WI38 (cell line): Measurements from ENCODE around the gene SOCS7.

Experiments used
- H3K4me3 ChIP-seq: 2 replicates; pipeline ENCODE4 v1.5.1; 2011; ENCODE audit warnings: low read depth, mild to moderate bottlenecking, control low read depth, low read length
- CTCF ChIP-seq: IDR thresholded peaks from 2 replicates; pipeline ENCODE4 v1.5.1; 2012; ENCODE audit warnings: low read depth, mild to moderate bottlenecking, control low read depth, low read length

Gene SOCS7

GRCh38 chr17:38428112-38428642 is 76.5 kb downstream of the SOCS7 start, which contains the start of gene ARHGAP23:
Gene ARHGAP23 (plus strand): TSS chr17:38428464. CDS start chr17:38428486, 22 bp downstream.
- H3K4me3 ChIP-seq: peak within 1 kb of the TSS; percentile 88
- TF ChIP-seq CTCF: no peak

DNA sequence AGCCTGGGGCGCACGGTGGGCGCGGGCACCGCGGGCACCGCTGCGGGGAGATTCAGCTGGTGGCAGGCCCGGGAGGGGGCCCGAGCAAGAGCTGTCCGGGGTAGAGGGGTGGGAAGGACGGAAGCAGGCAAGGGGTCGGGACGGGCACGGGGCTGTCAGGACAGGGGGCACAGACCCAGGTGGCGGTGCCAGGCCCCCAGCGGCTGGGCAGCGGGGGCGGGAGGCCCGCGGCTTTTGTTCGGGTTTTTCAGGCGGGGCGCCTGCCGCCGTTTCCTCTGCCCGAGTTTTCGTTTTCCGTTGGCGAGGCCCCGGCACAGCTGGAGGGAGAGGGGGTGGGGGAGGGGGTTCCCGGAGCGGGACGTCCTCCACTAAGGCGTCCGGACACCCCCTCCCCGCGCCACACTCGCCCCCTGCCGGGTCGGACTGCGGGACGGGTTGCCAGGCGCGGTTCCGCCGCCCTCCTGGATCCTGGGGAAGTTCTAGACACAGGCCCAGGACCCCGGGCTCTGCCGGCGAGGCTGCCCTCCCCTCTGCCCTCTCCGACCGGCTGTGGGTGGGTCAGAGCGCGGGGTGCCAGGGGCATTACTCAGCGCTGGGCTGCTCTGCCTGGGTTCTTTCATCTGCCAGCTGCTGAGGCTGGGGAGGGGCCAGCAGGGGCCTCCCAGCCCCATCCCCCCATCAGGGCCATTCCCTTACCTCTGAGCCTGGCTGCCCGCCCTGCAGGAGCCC is 77.2 kb downstream of the SOCS7 start:
- peak overlapping the region; percentile 88 for H3K4me3 ChIP-seq

DNA sequence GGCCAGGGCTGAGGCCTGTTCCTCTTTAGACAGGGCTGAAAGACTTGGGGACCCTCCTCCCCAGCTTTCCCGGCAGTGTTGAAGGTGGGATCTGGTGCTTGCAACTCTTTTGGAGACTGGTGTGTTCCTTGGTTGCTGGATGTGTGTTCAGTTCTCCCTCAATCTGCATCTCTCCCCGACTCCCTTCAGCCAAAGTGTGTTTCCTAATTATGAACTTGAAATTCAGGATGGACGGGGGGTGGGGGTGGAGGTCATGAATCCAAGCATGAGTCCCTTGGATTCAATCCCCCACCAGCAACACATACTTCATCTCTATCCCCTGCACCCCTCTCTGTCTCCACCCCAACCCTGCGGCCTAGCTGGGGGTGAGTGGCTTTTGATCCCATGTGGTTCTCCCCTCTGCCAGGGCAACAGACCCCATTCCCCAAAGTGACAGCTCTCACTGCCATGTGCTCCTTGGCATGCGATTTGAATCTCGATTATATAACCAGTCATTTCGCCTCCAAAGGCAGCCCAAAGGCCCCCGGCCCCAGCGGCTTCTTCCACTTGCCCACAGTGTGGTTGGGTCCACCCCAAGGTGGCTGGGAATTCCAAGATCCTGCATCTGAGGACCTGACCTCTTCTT is 77.9 kb downstream of the SOCS7 start:
- peak overlapping the region; percentile 88 for H3K4me3 ChIP-seq
- no peak for TF ChIP-seq CTCF

More for the DNA sequence above, 77.2 kb downstream of the SOCS7 start:
- TF ChIP-seq CTCF: no peak

DNA sequence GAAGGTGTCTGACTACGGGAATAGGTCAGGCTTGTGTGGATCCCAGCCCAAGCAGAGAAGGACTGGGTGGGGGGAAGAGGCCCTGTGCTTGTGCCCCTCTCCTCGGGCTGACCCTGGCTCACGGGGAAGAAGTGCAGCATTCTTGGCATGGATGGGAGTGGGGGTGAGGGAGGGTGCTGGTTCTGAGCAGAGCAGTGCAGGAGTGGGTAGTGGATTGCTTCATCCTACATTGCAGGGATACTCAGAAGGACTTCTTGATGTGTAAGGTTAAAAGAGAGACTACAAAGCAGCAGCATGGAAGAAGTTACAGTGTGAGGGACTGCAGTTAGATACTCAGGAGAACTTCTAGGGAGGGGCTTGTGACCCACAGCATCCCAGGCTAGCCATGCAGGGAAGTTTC is 78.7 kb downstream of the SOCS7 start:
- H3K4me3 ChIP-seq: peak overlapping the region; percentile 88
- TF ChIP-seq CTCF: no peak

- no peak for TF ChIP-seq CTCF
- no peak overlapping the region for H3K4me3 ChIP-seq
Observed at GRCh38 chr17:38430822-38431221, 79.2 kb downstream of the SOCS7 start.

- H3K4me3 ChIP-seq: no peak overlapping the region
- no peak for TF ChIP-seq CTCF
Observed at GRCh38 chr17:38431346-38432145, 79.9 kb downstream of the SOCS7 start.
